Measurements from ENCODE around the gene KNDC1. TPM values are rescaled to one million over a fixed set of nuclear protein-coding genes. Genes with fewer than 3 reads are reported as not detected.

Gene KNDC1
- total and polyA plus RNA-seq, 2 donors (not counting 1 experiment from before 2014, with no cell fraction given): 0.17 to 0.45 TPM

GRCh38 chr10:133245439-133246235 is 85.6 kb downstream of the KNDC1 start:
- H3K4me1 Mint-ChIP-seq: peaks cover 23% of the 10 kb centered on the region
- peaks cover 26% of the 10 kb centered on the region for H3K27me3 Mint-ChIP-seq
- DNase-seq: no peak
- peaks cover 0 to 2% (median 0%) of the 10 kb centered on the region in 3 donors for H3K9me3 ChIP-seq (ENCODE audit: control extremely low read depth in 1 of 3, control insufficient read depth in 2 of 3, insufficient read depth in 1 of 3, low read length in 2 of 3)
- no peak overlapping the region for H3K4me2 ChIP-seq (replicated peaks; ENCODE audit: low read depth, low read length, poor library complexity, severe bottlenecking)
- ATAC-seq (ENCODE audit: low read depth): no peak
- H3K9ac ChIP-seq (ENCODE audit: low read length): no peak overlapping the region
- H3K79me2 ChIP-seq (ENCODE audit: control insufficient read depth, insufficient read depth, low read length): no peaks in the 10 kb centered on the region
- no peaks in the 10 kb centered on the region for H3K27me3 ChIP-seq (replicated peaks in 1 of 4; ENCODE audit: control extremely low read depth in 1 of 4, control insufficient read depth in 3 of 4, insufficient read depth in 4 of 4, low read length in 3 of 4)
- ChIA-PET CTCF (interaction anchor here (1.0 to 1.6 kb wide), 5 partner anchors 11 to 62 kb away, joined by 3 to 4 read pairs (median 4); no protein-coding TSS in a partner anchor), POLR2A (no interaction called here)
- no peaks in the 10 kb centered on the region for H4K20me1 ChIP-seq (ENCODE audit: control insufficient read depth, insufficient read depth, low read length, poor library complexity, severe bottlenecking)
- TF ChIP-seq EZH2 (IDR thresholded peaks at IDR 0.05; ENCODE audit: borderline replicate concordance, insufficient read depth, low read depth, low read length, poor library complexity, severe bottlenecking) (no peak), CTCF (IDR thresholded peaks at IDR 0.05) (no peak)
- no peak overlapping the region for H2AFZ ChIP-seq (ENCODE audit: insufficient read depth, low read depth, low read length, poor library complexity, severe bottlenecking)
- no peak overlapping the region for H3K27ac Mint-ChIP-seq
- peaks cover 14 to 25% of the 10 kb centered on the region in 2 donors for H3K4me1 ChIP-seq (ENCODE audit: control insufficient read depth in 2 of 2, insufficient read depth in 2 of 2, low read length in 2 of 2)
- H3K36me3 ChIP-seq (replicated peaks in 1 of 2; ENCODE audit: control extremely low read depth in 1 of 2, control insufficient read depth in 1 of 2, extremely low read depth in 1 of 2, insufficient read depth in 2 of 2, low read length in 1 of 2): no peaks in the 10 kb centered on the region
- no peak overlapping the region for H3K4me3 ChIP-seq (ENCODE audit: control extremely low read depth in 1 of 5, extremely low read depth in 1 of 5, insufficient read depth in 1 of 5, low read depth in 2 of 5, low read length in 4 of 5)
- no peak overlapping the region for H3K27ac ChIP-seq (ENCODE audit: low read length in 2 of 2)
- no peak overlapping the region for H3K4me3 Mint-ChIP-seq
- 85% methylated on average over 28 of the region's 33 CpGs for WGBS (ENCODE audit: insufficient coverage)
- no peaks in the 10 kb centered on the region for H3K9me3 Mint-ChIP-seq (ENCODE audit: insufficient read depth)
- intact Hi-C loops (cut with micrococcal nuclease): no loop called here

- no peaks in the 10 kb centered on the region for H3K79me2 ChIP-seq (ENCODE audit: control insufficient read depth, insufficient read depth, low read length)
- ChIA-PET CTCF (interaction anchor here (1.2 to 1.6 kb wide), 4 partner anchors 13 to 61 kb away, joined by 3 to 4 read pairs (median 4); no protein-coding TSS in a partner anchor), POLR2A (no interaction called here)
- Mint-ChIP-seq H3K9me3 (ENCODE audit: insufficient read depth) (no peaks in the 10 kb centered on the region), H3K4me3 (no peak overlapping the region), H3K27me3 (peaks cover 26% of the 10 kb centered on the region), H3K27ac (no peak overlapping the region), H3K4me1 (peaks cover 17% of the 10 kb centered on the region)
- no peak for TF ChIP-seq EZH2 (IDR thresholded peaks at IDR 0.05; ENCODE audit: borderline replicate concordance, insufficient read depth, low read depth, low read length, poor library complexity, severe bottlenecking)
- no peak for TF ChIP-seq CTCF (IDR thresholded peaks at IDR 0.05)
- no peak overlapping the region for H2AFZ ChIP-seq (ENCODE audit: insufficient read depth, low read depth, low read length, poor library complexity, severe bottlenecking)
- H3K4me3 ChIP-seq (ENCODE audit: control extremely low read depth in 1 of 5, extremely low read depth in 1 of 5, insufficient read depth in 1 of 5, low read depth in 2 of 5, low read length in 4 of 5): no peak overlapping the region
- no peak overlapping the region for H3K4me2 ChIP-seq (replicated peaks; ENCODE audit: low read depth, low read length, poor library complexity, severe bottlenecking)
- H3K9me3 ChIP-seq (ENCODE audit: control extremely low read depth in 1 of 3, control insufficient read depth in 2 of 3, insufficient read depth in 1 of 3, low read length in 2 of 3): peaks cover 0 to 2% (median 0%) of the 10 kb centered on the region in 3 donors
- no peak for ATAC-seq (ENCODE audit: low read depth)
- no peaks in the 10 kb centered on the region for H3K27me3 ChIP-seq (replicated peaks in 1 of 4; ENCODE audit: control extremely low read depth in 1 of 4, control insufficient read depth in 3 of 4, insufficient read depth in 4 of 4, low read length in 3 of 4)
- peaks cover 14 to 19% of the 10 kb centered on the region in 2 donors for H3K4me1 ChIP-seq (ENCODE audit: control insufficient read depth in 2 of 2, insufficient read depth in 2 of 2, low read length in 2 of 2)
- intact Hi-C loops (cut with micrococcal nuclease): no loop called here
- no peak overlapping the region for H3K9ac ChIP-seq (ENCODE audit: low read length)
- no peaks in the 10 kb centered on the region for H3K36me3 ChIP-seq (replicated peaks in 1 of 2; ENCODE audit: control extremely low read depth in 1 of 2, control insufficient read depth in 1 of 2, extremely low read depth in 1 of 2, insufficient read depth in 2 of 2, low read length in 1 of 2)
- 94% methylated on average over 7 of the region's 12 CpGs for WGBS (ENCODE audit: insufficient coverage)
- H4K20me1 ChIP-seq (ENCODE audit: control insufficient read depth, insufficient read depth, low read length, poor library complexity, severe bottlenecking): no peaks in the 10 kb centered on the region
- H3K27ac ChIP-seq (ENCODE audit: low read length in 2 of 2): no peak overlapping the region
- DNase-seq: no peak
Observed at GRCh38 chr10:133246236-133246626, 86.2 kb downstream of the KNDC1 start.
